Measurements from ENCODE around the gene PTDSS2. TPM values are rescaled to one million over a fixed set of nuclear protein-coding genes. Genes with fewer than 3 reads are reported as not detected.

The PTDSS2 gene
- total and polyA plus RNA-seq, 9 of the 15 experiments (the other 6 are each of a cell fraction or from before 2014, with no cell fraction given): 0.45 to 53.9 (median 17.2) TPM

DNA sequence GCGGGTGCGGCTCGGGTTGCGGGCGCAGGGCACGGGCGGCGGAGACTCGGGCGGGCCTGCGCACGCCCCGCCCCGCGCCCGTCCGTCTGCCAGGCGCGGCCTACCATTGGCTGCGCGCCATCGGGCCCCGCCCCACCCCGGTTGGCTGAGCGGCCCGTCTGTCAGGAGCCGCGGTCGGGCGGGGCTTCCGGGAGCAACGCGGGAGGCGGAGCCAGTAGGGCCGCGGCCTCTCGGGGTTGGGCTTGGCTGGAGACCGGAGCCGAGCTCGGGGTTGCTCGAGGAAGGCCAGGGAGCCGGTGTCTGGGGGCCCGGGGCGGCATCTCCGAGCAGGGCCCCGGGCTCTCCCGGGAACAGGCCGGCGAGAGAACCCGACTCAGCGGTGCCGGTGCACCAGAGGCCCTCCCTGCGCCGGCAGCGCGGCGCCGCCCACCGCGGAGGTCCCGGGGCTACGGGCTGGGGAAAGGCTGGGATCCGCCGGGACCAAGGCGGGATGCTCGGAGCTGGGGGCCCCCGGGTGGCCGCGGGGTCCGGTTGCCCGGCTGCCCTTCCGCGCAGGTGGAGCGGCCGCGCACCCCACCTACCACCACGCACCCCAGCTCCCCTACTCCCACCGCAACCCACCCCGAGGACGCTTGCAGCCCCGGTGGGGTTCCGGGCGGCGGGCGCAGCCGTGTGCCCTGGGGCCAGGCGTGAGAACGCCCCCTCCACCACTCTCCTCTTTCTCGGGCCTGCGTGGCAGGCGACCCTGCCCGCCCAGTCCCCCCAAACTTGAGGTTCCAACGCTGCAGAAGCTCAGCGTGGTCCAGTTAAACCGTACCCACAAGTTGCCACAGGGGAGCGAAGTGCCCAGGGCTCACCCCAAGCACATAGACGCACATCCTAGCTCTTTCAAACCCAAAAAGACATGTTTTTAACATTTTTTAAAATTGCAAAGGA, 85.7 kb downstream of the PTDSS2 start, which contains the start of gene HRAS (continued):
- TF ChIP-seq MIER1 (IDR thresholded peaks at IDR 0.05; ENCODE audit: low read depth) (no peak), BRCA1 (IDR thresholded peaks at IDR 0.05) (no peak), BRCA1 (CRISPR knock-in tag; IDR thresholded peaks at IDR 0.05) (no peak), HES1 (IDR thresholded peaks at IDR 0.05; ENCODE audit: low read depth) (no peak), BRD4 (IDR thresholded peaks at IDR 0.05) (no peak), HOXB6 (CRISPR knock-in tag; IDR thresholded peaks at IDR 0.05; ENCODE audit: borderline replicate concordance) (no peak), PHF20 (IDR thresholded peaks at IDR 0.05; ENCODE audit: partially characterized antibody) (no peak), SRSF1 (IDR thresholded peaks at IDR 0.05; ENCODE audit: low read depth, low read length) (no peak), ZNF224 (CRISPR knock-in tag; IDR thresholded peaks at IDR 0.05) (no peak), RFX5 (IDR thresholded peaks at IDR 0.05; ENCODE audit: low read depth, low read length) (no peak), MEF2D (tag; conservative IDR thresholded peaks at IDR 0.05; ENCODE audit: low read depth) (no peak), REST (IDR thresholded peaks at IDR 0.05; ENCODE audit: borderline replicate concordance) (no peak), REST (CRISPR knock-in tag; IDR thresholded peaks at IDR 0.05; ENCODE audit: low read depth) (peak; percentile 35; the same call in 1 of the 2 replicates), HIVEP1 (CRISPR knock-in tag; IDR thresholded peaks at IDR 0.05) (no peak)
- TF ChIP-seq, protein P1, sequence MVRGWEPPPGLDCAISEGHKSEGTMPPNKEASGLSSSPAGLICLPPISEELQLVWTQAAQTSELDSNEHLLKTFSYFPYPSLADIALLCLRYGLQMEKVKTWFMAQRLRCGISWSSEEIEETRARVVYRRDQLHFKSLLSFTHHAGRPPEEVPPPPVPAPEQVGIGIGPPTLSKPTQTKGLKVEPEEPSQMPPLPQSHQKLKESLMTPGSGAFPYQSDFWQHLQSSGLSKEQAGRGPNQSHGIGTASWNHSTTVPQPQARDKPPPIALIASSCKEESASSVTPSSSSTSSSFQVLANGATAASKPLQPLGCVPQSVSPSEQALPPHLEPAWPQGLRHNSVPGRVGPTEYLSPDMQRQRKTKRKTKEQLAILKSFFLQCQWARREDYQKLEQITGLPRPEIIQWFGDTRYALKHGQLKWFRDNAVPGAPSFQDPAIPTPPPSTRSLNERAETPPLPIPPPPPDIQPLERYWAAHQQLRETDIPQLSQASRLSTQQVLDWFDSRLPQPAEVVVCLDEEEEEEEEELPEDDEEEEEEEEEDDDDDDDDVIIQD (CRISPR knock-in tag; IDR thresholded peaks at IDR 0.05): no peak
- TF ChIP-seq, protein P2, sequence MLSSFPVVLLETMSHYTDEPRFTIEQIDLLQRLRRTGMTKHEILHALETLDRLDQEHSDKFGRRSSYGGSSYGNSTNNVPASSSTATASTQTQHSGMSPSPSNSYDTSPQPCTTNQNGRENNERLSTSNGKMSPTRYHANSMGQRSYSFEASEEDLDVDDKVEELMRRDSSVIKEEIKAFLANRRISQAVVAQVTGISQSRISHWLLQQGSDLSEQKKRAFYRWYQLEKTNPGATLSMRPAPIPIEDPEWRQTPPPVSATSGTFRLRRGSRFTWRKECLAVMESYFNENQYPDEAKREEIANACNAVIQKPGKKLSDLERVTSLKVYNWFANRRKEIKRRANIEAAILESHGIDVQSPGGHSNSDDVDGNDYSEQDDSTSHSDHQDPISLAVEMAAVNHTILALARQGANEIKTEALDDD (IDR thresholded peaks at IDR 0.05): no peak
